A673 (cell line): Measurements from ENCODE around the gene CALML4. TPM values are rescaled to one million over a fixed set of nuclear protein-coding genes. Genes with fewer than 3 reads are reported as not detected.

Source experiments
- BruUV-seq: library from RNA; stranded (reverse); fragments of 400-500 nt; replicated peaks from 2 replicates; lab custom pipeline; 2021; lab: Mats Ljungman, UMichigan
- CTCF ChIA-PET: fragments of 300-600 bp; sonication (Branson Sonifier 250); formaldehyde crosslinking; loops from one replicate; lab custom pipeline; 2022; ENCODE audit warnings: antibody characterized with exemption; lab: Charles Lee
- POLR2A ChIA-PET: fragments of 300-600 bp; sonication (Branson Sonifier 250); formaldehyde crosslinking; loops from one replicate; lab custom pipeline; 2022; ENCODE audit warnings: antibody characterized with exemption; ENCODE audit not compliant: low non-redundant PET; lab: Charles Lee
- DNase-seq: peaks from one replicate; pipeline ENCODE4 v3.0.0-alpha.2; 2015; ENCODE audit warnings: low spot score
- H3K27ac ChIP-seq: fragments of 200-600 bp; sonication (generic); 2 replicates; pipeline ENCODE4 v1.5.1; 2016; ENCODE audit warnings: mixed run types, low read depth, mild to moderate bottlenecking, mixed read lengths, antibody characterized with exemption, low read length; ENCODE audit not compliant: poor library complexity, severe bottlenecking
- H3K27me3 ChIP-seq: fragments of 200-600 bp; sonication (generic); replicated peaks from 2 replicates; pipeline ENCODE4 v1.6.1; 2017; ENCODE audit warnings: mixed run types, low read depth, mild to moderate bottlenecking, mixed read lengths, antibody characterized with exemption, low read length; ENCODE audit not compliant: insufficient read depth, poor library complexity
- H3K36me3 ChIP-seq: fragments of 200-600 bp; sonication (generic); 2 replicates; pipeline ENCODE4 v1.6.1; 2016; ENCODE audit warnings: mixed run types, mild to moderate bottlenecking, mixed read lengths, antibody characterized with exemption, low read length; ENCODE audit not compliant: insufficient read depth, poor library complexity, severe bottlenecking
- H3K4me1 ChIP-seq: fragments of 200-600 bp; sonication (generic); 2 replicates; pipeline ENCODE4 v1.6.1; 2017; ENCODE audit warnings: mixed run types, mild to moderate bottlenecking, mixed read lengths, antibody characterized with exemption, low read length; ENCODE audit not compliant: insufficient read depth, poor library complexity, severe bottlenecking
- H3K4me3 ChIP-seq: fragments of 200-600 bp; sonication (generic); 2 replicates; pipeline ENCODE4 v1.5.1; 2016; ENCODE audit warnings: low read depth, mixed run types, mild to moderate bottlenecking, mixed read lengths, low read length; ENCODE audit not compliant: poor library complexity, severe bottlenecking
- H3K9me3 ChIP-seq: fragments of 200-600 bp; sonication (generic); 2 replicates; pipeline ENCODE4 v1.6.1; 2016; ENCODE audit warnings: mixed run types, low read depth, mild to moderate bottlenecking, mixed read lengths, antibody characterized with exemption, low read length; ENCODE audit not compliant: poor library complexity, severe bottlenecking
- CTCF ChIP-seq: fragments of 300-800, 200-600 bp; sonication (generic); conservative IDR thresholded peaks from 2 replicates; pipeline ENCODE4 v1.5.1; 2017; ENCODE audit warnings: low read depth, mild to moderate bottlenecking, antibody characterized with exemption, low read length, moderate library complexity, mixed read lengths
- EZH2 ChIP-seq: fragments of 200-600 bp; sonication (generic); IDR thresholded peaks from 2 replicates; pipeline ENCODE4 v1.6.1; 2017; ENCODE audit warnings: borderline replicate concordance, low read depth, mild to moderate bottlenecking, mixed read lengths, antibody characterized with exemption, low read length; ENCODE audit not compliant: poor library complexity, severe bottlenecking
- intact Hi-C: fragments of 100-400 bp; cut with micrococcal nuclease; formaldehyde crosslinking; loops from one replicate; pipeline ENCODE4 v1.10.0; 2022; ENCODE audit not compliant: unreplicated experiment
- total RNA-seq: library from RNA; stranded (reverse); gene quantifications from 2 replicates; pipeline ENCODE4 v1.2.3, GENCODE V29; 2021

The CALML4 gene
- total RNA-seq, 1 experiment from 2014 or later: 9.1 TPM

GRCh38 chr15:68197661-68198437 lies 7.3 kb downstream of the CALML4 start:
- no peak for DNase-seq
- POLR2A ChIA-PET: no interaction called here
- intact Hi-C loops: loop anchor here (5.0 kb wide), 1 partner anchor 336 kb away; no protein-coding TSS in a partner anchor

GRCh38 chr15:68197170-68197492 lies 8.0 kb downstream of the CALML4 start:
- no TSS peak for BruUV-seq
- H3K4me3 ChIP-seq: no peak overlapping the region
- H3K27me3 ChIP-seq: no peaks in the 10 kb centered on the region
- DNase-seq: no peak
- peaks cover 22% of the 10 kb centered on the region for H3K4me1 ChIP-seq
- TF ChIP-seq CTCF: no peak
- TF ChIP-seq EZH2: no peak
- no peak overlapping the region for H3K27ac ChIP-seq
- ChIA-PET CTCF (no interaction called here), POLR2A (no interaction called here)
- H3K9me3 ChIP-seq: no peaks in the 10 kb centered on the region
- H3K36me3 ChIP-seq: peaks cover 16% of the 10 kb centered on the region
- intact Hi-C loops: loop anchor here (5.0 kb wide), 1 partner anchor 335 kb away; no protein-coding TSS in a partner anchor

More at GRCh38 chr15:68197661-68198437, 7.3 kb downstream of the CALML4 start:
- Histone ChIP-seq H3K36me3 (peaks cover 11% of the 10 kb centered on the region), H3K4me3 (no peak overlapping the region), H3K9me3 (no peaks in the 10 kb centered on the region), H3K4me1 (peaks cover 24% of the 10 kb centered on the region), H3K27ac (no peak overlapping the region), H3K27me3 (no peaks in the 10 kb centered on the region)
- CTCF ChIA-PET: no interaction called here
- no TSS peak for BruUV-seq
- no peak for TF ChIP-seq EZH2
- no peak for TF ChIP-seq CTCF

DNA sequence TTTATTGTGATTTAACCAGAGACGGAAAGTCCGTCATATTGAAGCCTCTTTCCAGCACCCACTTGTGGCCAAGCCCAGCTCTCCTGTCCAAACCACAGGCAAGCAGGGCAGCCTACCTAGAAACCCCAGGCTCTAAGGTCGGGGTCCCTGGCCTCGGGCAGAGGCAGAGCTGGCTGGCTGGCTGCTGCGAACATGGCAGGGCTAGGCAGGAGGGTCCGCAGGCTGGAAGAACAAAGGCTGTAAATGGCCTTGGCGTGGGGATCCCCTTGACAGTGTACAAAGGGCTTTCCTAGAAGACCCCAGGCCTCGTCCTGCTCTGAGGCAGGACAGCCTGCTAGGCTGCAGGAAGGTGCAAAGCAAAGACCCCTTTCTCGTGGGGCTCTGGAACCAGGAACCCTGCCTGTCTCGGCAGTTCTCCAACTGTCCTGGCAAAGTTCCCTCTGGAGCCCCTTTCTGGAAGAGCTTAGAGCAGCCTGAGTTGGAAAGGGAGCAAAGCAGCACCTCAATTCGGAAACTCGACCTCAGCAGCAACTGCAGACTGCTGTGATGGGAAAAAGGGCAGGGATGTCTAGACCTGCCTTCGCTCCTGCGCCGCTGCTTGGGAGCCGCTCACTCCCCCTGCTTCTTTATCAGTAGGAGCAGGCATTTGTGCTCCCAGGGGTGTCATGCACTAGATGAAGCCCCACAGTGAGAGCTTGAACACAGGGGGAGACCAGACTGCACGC lies 8.5 kb downstream of the CALML4 start:
- DNase-seq: no peak
- POLR2A ChIA-PET: no interaction called here
- no peak overlapping the region for H3K4me3 ChIP-seq
- no peaks in the 10 kb centered on the region for H3K9me3 ChIP-seq
- BruUV-seq: no TSS peak
- CTCF ChIA-PET: no interaction called here
- H3K27me3 ChIP-seq: no peaks in the 10 kb centered on the region
- H3K27ac ChIP-seq: no peak overlapping the region
- H3K36me3 ChIP-seq: peaks cover 22% of the 10 kb centered on the region
- intact Hi-C loops: loop anchor here (5.0 kb wide), 1 partner anchor 334 kb away; no protein-coding TSS in a partner anchor
- no peak for TF ChIP-seq CTCF
- peaks cover 16% of the 10 kb centered on the region for H3K4me1 ChIP-seq
